GM21723 (cell line): ENCODE results near the gene ZNF621.

Experiments used
- ATAC-seq: cut with Tn5 transposase; IDR thresholded peaks from one replicate; pipeline ENCODE4 v1.9.1; 2021; ENCODE audit warnings: mild to moderate bottlenecking, moderate library complexity; ENCODE audit not compliant: unreplicated experiment

The ZNF621 gene

DNA sequence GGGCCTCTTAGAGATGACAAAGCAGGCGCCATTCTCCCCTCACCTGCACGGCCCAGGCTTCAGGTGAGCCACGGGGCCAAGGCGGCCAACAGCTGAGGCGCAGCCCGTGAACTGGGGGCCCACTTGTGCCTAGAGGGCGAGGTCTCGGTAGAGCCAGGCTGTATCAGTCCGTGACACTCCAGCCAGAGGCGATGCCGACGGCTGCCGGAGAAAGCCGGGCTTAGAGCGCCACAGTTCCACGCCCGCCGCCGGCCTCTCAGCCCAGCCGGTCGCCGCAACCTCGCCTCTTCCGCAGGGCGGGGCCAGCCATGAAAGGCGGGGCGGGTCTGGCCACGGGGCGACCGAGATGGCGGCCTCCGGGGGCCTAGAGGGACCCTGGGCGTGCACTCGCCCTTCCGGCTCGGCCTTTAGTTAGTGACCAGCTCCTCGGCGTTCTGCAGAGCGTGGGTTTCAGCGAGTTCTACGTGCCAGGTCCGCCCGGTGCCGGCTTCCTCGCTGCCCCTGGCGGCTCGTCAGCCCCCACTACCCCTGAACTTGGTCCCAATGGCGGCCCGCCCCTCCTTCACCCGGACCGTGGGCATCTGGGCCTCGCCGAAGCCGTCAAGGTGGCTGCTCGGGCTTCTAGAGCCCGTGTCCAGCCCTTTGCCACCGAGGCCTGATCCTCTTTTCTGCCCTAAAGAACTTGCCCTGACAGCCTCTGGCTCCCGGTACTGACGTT is at the start of gene ZNF621:
Gene ZNF621, plus strand, starts transcription at position 393 of the 718 bp plus-strand sequence. CDS start 881 bp downstream, outside the sequence.
- peak; percentile 99 for ATAC-seq

DNA sequence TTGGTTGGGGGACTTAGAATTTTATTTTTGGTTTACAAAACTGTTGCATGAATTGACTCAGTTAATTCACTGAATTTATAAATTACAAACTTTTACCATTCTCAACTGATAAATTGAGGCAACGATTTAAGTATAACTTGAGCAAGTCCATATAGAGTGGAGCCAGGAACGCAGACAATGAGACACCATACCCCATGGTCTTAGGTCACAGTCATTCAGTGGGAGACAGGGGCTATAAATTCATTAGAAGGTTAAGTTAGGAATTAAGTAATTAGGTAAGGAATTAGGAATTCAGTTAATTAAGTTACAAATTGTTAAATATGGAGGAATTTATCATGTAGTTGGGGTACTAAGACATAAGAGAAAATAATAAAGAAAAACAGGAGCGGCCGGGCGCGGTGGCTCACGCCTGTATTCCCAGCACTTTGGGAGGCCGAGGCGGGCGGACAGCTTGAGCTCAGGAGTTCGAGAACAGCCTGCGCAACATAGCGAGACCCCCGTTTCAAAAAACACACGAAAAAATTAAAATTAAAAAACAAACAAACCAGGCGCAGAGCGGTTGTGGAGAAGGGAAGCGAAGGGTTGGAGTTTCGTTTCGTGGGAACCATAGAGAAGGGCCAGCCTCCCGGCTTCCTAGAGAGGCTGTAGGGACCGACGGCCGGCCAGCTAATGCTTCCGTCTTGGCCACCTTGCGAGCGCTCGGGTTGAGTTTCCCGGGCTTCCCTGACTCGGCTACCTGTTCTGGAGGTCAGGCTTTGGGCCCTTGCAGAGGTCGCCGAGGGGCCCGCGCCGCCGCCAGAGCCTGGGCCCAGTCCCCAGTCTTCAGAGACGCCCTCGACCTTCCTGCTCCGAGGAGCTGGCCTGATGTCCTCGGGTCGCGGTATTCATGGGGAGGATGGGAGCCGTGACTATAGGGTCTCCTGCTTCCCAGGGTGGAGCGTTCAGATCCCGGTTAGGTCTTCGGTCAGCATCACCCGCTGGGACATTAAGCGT is 48.0 kb upstream of the ZNF621 start, which contains the start of gene ZNF619:
Gene ZNF619, plus strand, starts transcription at position 645 of the 993 bp plus-strand sequence. CDS start 858 bp downstream, outside the sequence.
- ATAC-seq = peak; percentile 87

DNA sequence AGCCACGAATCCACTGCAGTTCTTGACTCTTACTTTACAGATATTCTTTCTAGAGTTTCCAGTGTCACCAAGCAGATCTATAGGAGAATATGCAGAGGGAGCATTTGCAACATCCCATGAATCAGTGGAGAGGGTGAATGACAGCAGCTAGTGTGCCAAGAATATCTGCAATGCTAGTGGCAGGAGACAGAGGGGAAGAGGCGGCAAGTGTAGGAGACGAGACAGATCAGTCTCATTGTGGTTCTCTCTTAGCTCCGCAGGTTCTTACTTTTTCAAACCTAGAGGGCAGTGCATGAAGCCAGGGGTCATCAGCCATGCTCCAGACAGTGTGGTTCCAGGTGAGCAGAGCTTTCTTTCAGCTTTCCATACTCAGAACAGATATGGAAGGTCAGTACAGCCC is 47.1 kb upstream of the ZNF621 start:
- peak; percentile 17 for ATAC-seq

DNA sequence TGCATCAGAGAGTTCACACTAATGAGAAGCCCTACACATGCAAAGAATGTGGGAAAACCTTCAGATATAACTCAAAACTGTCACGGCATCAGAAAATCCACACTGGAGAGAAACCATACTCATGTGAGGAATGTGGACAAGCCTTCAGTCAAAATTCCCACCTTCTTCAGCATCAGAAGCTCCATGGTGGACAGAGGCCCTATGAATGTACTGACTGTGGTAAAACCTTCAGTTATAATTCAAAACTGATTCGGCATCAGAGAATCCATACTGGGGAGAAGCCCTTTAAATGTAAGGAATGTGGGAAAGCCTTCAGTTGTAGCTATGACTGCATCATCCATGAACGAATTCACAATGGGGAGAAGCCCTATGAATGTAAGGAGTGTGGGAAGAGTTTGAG is 37.6 kb upstream of the ZNF621 start:
- no peak for ATAC-seq

DNA sequence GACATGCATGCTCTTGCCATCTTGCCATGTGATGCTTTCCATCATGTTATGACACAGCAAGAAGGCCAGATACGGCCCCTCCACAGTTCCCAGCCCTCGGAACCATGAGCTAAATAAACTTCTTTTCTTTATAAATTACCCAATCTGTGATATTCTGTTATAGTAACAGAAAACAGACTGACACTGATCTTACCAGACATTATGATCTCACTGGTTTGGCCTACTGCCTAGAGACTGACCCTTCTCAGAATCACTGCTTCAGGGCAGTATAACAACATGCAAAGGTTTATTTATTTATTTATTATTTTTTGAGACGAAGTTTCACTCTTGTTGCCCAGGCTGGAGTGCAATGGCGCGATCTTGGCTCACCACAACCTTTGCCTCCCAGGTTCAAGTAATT is 33.8 kb upstream of the ZNF621 start:
- ATAC-seq = no peak

DNA sequence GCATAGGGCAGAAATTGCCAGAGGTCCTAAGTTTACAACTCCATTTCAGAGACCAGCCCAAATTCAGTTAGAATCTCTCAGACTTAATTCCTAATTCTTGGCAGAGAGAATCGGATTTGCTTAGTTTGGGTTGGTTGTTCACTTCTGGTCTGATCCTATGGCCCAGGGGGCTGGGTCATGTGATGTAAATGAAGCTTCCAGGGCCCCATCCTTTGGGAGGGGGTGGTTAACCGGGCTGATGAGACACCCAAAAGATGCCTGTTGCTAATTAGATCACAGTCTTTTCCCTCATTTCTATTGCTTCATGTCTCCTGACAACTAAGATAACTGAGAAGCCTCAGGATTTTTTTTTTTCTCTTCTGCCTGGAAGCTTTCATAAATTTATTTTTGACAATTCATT is 30.1 kb upstream of the ZNF621 start:
- no peak for ATAC-seq

DNA sequence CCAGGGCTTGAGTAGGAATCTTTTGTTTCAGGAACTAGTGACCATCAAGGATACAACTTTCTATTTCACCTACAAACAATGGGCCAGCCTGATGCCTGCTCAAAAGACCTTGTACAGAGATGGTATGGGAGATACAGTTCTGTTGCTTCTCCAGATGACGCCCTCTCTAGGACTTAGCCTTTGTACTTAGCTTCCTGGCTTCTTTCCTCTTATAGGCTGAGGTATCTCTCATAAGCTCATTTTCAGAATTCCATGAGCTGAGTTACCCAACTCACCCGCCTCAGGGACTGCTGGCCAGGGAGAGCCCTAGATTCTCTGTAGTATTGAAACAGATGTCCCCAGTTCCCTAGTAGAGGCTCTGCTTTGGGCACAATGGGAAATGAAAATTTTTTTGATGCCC is 27.5 kb upstream of the ZNF621 start:
- ATAC-seq = no peak

DNA sequence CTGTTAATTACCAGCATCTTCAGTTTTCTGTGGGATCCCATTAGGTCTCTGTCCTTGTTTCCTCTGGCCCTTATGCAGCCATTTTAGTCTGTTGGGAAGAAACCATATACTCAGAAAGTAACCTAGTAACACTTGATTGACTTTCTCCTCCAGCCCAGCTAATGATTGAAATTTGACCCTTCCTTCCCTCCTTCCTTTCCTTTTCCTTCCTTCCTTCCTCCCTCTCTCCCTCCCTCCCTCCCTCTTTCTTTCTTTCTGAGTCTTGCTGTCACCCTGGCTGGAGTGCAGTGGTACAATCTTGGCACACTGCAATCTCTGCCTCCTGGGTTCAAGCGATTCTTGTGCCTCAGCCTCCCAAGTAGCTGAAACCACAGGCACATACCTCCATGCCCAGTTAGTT is 24.8 kb upstream of the ZNF621 start:
- no peak for ATAC-seq

DNA sequence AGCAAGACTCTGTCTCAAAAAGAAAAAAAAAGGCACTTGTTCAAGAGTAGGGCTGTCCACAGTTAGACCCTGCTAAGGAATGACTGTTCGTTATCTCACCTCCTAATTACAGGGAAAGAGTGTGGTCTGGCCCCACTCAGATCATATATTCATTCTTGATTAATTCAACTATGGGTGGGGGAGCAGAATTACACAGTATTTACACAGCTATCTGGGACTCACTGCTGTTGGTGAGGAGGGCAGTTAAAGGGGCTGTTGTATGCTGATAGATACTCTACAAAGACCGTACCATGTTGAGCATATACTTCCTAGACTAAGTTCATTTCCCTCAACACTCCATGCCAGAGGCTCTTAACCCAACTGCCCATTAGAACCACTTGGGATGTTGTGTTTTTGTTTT is 22.7 kb upstream of the ZNF621 start:
- no peak for ATAC-seq

DNA sequence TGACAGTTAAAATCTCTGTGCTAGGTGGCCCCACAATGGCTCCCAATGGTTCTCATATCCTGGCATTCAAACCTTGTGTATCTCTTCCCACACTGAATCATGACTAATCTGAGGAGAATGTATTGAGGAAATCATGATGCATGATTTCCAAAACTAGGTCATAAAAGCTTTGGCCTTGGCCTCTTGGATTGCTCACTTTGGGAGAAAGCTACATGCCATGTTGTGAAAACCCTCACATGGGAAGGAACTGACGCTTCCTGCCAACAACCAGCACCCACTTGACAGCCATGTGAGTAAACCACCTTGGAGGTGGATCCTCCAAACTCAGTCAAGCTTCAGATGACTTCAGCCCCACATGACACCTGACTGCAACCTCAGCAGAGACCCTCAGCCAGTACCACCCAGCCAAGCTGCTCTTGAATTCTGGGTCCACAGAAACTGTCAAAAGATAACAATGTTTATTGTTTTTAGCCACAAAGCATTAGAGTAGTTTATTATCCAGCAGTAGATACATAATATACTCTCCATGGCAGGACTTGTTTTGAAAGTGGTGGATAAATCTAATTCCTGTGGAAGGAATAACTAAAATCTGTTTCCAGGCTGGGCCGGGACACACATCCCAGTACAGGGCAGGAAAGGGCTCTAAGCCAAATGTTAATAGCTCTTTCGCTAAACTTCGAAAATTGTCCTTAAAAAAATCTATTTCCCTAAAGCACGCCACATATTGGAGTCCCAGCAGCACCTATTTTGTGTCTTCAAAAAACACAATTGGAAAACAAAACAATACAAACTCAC is 19.9 kb upstream of the ZNF621 start:
- ATAC-seq = no peak

DNA sequence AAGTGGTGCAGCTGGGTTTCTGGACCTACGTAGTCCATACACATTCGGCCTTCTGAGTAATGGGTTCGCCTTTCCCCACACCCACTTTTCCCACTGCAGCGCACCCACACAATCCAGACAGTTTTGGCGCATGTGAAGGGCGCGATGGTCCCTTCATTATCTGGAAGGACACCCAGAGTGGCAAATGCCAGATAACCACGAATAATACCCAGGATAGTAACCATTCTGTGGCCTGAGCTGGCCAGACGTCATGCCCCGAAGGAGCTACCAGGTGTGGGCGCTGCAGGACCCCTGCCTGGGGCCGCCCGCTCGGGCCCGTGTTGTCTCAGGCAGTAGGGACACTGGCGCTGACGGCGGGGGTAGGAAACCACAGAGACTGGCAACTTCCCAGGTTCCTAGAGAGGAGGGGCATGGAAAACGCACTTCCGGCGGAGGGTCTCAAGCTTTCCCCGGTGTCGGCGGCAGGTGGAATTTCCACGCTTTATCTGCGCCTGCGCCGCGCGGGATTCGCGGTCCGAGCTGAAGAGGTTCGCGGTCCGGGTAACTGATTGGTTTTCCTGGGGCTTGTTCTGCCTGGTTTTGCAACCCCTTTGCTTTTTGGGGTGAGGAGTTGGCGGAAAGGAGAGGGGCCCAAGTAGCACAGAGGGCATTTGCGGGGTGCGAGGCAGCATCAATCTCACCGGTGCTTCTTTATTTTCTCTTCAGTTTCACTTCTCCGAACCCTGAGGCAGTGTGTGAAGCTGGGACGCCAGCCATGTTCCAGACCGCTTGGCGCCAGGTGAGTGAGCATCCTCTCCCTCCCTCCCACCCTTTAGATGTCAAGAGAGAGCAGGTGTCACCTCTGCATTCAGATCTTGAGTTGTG is 18.9 kb upstream of the ZNF621 start, which contains the start of gene ZNF620:
Gene ZNF620, plus strand, starts transcription at position 441 of the 864 bp plus-strand sequence. Its CDS starts 314 bp downstream, at position 755.
- ATAC-seq = peak; percentile 82

DNA sequence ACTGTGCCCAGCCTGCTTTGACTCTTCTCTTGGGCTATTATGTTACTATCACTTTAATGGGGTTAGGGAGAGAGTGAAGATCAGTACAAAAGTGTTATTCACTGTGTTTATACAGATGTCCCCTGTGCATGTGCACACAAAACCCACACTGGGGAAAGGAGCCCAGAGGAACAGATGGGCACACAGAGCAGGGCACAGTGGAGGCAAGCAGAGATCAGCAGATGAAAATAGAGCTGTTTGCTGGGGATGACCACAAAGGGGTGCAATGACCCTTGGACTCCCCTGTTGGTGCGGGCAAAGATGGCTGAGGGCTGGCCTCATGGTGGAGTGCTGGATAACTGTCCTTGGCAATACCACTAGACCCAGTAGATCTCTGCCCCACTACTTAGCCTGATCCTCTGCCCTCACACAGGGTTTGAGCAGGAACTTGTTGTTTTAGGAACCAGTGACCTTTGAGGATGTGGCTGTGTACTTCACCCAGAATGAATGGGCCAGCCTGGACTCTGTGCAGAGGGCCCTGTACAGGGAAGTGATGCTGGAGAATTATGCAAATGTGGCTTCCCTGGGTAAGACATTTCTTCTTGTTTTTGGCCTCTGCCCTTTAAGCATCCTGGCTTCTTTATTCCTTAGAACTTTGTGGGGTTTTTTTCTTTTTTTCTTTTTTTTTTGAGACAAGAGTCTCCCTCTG is 13.6 kb upstream of the ZNF621 start:
- no peak for ATAC-seq

DNA sequence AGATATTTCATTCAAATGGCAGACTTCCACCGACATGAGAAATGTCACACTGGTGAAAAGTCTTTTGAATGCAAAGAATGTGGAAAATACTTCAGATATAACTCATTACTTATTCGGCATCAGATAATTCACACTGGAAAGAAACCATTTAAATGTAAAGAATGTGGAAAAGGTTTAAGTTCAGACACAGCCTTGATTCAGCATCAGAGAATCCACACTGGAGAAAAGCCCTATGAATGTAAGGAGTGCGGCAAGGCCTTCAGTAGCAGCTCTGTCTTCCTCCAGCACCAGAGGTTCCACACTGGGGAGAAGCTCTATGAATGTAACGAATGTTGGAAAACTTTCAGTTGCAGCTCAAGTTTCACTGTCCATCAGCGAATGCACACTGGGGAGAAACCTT is 8.6 kb upstream of the ZNF621 start:
- ATAC-seq = no peak

DNA sequence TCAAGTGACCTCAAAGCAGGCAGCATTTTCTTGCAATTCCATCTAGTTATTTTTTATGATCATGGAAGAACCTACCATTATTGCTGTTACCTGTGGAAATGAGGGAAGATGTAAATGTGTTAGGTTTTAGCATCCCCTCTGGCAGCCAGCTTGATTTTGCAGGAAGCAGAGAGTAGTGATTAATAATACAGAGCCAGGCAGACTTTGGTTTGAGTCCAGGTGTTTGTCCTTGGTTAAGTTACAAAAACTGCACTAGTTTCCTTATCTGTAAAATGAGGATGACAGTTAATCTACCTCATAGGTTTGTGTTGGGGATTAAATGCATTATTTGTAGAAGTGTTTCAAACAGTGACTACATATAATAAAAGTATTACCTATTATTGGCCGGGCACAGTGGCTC is 6.7 kb upstream of the ZNF621 start:
- ATAC-seq = no peak

DNA sequence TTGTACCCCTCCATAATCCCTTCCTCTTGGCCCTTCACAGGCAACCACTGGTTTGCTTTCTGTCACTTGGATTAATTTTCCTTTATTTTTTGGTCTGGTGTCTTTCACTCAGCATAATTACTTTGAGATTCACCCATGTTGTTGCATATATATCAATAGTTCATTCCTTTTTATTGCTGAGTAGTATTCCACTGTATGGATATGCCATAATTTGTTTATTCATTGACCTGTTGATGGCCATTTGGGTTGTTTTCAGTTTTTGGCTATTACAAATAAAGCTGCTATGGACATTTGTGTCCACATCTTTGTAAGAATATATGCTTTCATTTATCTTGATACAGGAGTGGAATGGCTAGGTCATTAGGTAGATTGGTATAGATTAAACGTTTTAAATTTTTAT is 5.9 kb upstream of the ZNF621 start:
- no peak for ATAC-seq

DNA sequence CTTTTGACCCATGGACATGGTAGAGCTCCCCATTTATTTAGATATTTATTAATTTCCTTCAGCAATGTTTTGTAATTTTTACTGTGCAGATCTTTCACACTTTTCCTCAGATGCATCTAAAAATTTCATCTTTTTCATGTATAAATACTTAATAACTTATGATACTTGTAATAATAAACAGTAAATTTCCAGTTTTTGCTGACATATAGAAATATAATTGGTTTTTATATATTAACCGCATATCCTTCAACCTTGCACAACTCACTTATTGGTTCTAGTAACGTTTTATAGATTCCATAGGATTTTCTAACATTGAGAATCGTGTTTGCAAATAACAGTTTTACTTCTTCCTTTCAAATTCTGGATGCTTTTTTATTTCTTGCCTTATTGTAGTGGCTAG is 3.5 kb upstream of the ZNF621 start:
- no peak for ATAC-seq

DNA sequence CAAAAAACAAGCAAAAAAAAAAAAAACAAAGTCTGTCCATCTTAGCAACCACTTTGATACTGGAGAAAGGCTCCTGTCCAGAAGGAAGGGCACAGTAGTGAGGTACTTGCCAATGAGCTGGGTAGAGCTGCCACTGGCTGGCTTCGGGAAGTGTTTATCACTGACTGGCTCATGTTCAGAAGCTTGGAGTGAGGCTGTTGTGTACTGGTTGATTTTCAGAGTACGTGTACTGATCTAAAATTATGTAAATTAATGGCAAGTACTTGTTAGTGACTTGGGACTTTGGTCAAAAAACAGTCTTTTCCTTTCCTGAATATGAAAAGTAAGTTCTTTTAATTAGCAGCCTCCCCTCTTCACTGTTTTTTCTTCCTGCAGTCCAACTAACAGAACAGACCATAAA is 979 bp upstream of the ZNF621 start:
- no peak for ATAC-seq

DNA sequence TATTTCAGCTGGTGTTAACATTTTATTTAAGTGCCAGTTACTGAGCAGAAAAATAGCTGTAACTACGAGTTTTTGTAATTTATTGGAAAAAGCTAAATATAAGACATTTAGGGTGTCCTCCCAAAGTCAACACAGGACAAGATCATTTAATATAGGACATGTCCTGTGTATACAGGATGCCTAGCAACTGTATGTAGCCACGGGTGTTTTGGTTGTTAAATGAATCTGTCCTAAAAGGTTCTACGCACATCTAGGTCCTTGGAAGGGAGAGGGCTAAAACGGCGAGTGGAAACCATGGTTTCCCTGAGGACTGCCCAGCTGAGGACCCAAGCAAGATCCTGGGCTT is 565 bp upstream of the ZNF621 start:
- no peak for ATAC-seq

DNA sequence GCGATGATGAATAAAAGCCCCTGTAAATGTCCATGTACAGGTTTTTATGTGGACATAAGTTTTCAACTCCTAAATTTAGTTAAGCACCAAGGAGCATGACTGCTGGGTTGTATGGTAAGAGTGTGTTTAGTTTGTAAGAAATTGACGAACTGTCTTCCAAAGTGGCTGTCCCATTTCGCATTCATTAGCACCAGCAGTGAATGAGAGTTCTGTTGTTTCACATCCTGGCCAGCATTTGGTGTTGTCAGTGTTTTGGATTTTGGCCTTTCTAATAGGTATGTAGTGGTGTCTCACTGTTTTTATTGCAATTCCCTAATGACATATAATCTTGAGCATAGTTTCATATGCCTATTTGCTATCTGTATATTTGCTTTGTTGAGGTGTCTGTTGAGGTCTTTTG is 3.7 kb downstream of the ZNF621 start:
- ATAC-seq = no peak

DNA sequence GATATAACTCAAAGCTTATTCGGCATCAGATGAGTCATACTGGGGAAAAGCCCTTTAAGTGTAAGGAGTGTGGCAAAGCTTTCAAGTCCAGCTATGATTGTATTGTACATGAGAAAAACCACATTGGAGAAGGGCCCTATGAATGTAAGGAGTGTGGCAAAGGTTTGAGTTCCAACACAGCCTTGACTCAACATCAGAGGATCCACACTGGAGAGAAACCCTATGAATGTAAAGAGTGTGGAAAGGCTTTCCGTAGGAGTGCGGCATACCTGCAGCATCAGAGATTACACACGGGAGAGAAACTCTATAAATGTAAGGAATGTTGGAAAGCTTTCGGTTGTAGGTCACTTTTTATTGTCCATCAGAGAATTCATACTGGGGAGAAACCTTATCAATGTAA is 7.5 kb downstream of the ZNF621 start:
- ATAC-seq = no peak
